ENCODE measurements around the gene MELK. TPM values are rescaled to one million over a fixed set of nuclear protein-coding genes. Genes with fewer than 3 reads are reported as not detected.

MELK gene
- total RNA-seq, 1 experiment from 2014 or later, result 63.2 TPM

DNA sequence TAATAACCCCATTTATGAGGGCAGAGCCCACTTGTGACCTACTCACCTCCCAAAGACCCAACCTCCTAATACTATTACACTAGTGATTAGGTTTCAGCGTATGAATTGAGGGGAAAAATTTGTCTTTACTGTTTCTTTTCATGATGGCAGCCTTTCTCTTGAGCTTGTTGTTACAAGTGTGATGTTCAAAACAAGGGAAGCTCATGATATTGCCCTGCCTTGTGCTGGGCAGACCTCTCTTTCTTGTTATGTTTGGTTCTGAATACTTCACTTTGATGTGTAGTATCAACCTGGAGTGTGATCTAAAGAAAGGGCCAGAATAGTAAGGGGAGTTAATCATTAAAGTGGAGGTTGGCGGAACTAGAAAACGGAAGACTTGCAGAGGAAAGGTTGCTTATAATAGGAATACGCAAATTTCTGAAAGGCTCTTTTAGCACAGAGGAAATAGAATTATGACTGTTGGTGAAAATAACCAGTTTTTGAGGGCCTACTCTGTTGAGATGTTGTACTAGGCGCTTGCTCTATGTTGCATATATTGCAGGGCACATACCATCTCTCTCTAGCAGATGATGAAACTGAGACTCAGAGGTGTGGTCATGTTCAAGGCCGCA is 68.2 kb downstream of the MELK start:
- Histone ChIP-seq H3K27ac (ENCODE audit: low read depth, low read length) (no peak overlapping the region), H3K4me1 (ENCODE audit: control insufficient read depth in 1 of 2, insufficient read depth in 2 of 2, low read length in 2 of 2) (no peaks in the 10 kb centered on the region), H3K27me3 (ENCODE audit: insufficient read depth, low read length) (no peaks in the 10 kb centered on the region), H3K9me3 (ENCODE audit: control insufficient read depth in 1 of 2, insufficient read depth in 1 of 2, low read depth in 1 of 2, low read length in 2 of 2) (no peaks in the 10 kb centered on the region), H4K20me1 (ENCODE audit: insufficient read depth) (no peaks in the 10 kb centered on the region), H3K79me2 (ENCODE audit: insufficient read depth, low read length) (peaks cover 57% of the 10 kb centered on the region), H3K4me3 (replicated peaks in 1 of 2; ENCODE audit: low read depth in 1 of 2, low read length in 2 of 2) (no peak overlapping the region), H3K36me3 (ENCODE audit: control insufficient read depth in 1 of 2, insufficient read depth in 2 of 2, low read length in 2 of 2) (peaks cover 8 to 20% of the 10 kb centered on the region in 2 experiments; a peak in 3 of 4 replicates), H3K4me2 (ENCODE audit: low read length) (no peak overlapping the region), H3K9me2 (ENCODE audit: insufficient read depth) (no peaks in the 10 kb centered on the region), H2AFZ (ENCODE audit: low read depth, low read length, poor library complexity, severe bottlenecking) (no peak overlapping the region), H3K9ac (ENCODE audit: low read length) (no peak overlapping the region)
- ChIA-PET CTCF (no interaction called here), POLR2A (no interaction called here), RAD21 (ENCODE audit: low non-redundant PET in 1 of 2, low total read pairs in 2 of 2, uncharacterized antibody in 2 of 2, unreplicated experiment in 2 of 2) (no interaction called here)
- intact Hi-C loops (cut with micrococcal nuclease), result no loop called here
- TF ChIP-seq EZH2 (IDR thresholded peaks at IDR 0.05) (no peak), ELF1 (IDR thresholded peaks at IDR 0.05; ENCODE audit: borderline replicate concordance, low read depth) (no peak), JUND (IDR thresholded peaks at IDR 0.05) (no peak)
- TF ChIP-seq, protein P1, sequence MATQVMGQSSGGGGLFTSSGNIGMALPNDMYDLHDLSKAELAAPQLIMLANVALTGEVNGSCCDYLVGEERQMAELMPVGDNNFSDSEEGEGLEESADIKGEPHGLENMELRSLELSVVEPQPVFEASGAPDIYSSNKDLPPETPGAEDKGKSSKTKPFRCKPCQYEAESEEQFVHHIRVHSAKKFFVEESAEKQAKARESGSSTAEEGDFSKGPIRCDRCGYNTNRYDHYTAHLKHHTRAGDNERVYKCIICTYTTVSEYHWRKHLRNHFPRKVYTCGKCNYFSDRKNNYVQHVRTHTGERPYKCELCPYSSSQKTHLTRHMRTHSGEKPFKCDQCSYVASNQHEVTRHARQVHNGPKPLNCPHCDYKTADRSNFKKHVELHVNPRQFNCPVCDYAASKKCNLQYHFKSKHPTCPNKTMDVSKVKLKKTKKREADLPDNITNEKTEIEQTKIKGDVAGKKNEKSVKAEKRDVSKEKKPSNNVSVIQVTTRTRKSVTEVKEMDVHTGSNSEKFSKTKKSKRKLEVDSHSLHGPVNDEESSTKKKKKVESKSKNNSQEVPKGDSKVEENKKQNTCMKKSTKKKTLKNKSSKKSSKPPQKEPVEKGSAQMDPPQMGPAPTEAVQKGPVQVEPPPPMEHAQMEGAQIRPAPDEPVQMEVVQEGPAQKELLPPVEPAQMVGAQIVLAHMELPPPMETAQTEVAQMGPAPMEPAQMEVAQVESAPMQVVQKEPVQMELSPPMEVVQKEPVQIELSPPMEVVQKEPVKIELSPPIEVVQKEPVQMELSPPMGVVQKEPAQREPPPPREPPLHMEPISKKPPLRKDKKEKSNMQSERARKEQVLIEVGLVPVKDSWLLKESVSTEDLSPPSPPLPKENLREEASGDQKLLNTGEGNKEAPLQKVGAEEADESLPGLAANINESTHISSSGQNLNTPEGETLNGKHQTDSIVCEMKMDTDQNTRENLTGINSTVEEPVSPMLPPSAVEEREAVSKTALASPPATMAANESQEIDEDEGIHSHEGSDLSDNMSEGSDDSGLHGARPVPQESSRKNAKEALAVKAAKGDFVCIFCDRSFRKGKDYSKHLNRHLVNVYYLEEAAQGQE (IDR thresholded peaks at IDR 0.05; ENCODE audit: low read depth), result no peak
- ATAC-seq (no peak), DNase-seq (ENCODE audit: low read depth, low spot score) (no peak)
- no TSS peak for BruUV-seq (replicated peaks)

DNA sequence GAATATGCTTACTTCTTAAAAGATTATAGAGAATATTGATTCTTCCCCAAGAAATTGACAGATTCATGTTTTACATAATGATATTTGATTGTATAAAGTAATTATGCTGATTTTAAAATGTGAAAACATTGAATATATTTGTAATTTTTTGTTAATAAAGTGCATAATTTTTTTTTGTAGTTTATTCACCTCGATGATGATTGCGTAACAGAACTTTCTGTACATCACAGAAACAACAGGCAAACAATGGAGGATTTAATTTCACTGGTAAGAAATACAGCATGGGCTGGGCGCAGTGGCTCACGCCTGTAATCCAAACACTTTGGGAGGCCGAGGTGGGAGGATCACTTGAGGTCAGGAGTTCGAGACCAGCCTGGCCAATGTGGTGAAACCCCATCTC is 70.1 kb downstream of the MELK start:
- no peak overlapping the region for H2AFZ ChIP-seq (ENCODE audit: low read depth, low read length, poor library complexity, severe bottlenecking)
- peaks cover 8 to 34% of the 10 kb centered on the region in 2 experiments; a peak in 3 of 4 replicates for H3K36me3 ChIP-seq (ENCODE audit: control insufficient read depth in 1 of 2, insufficient read depth in 2 of 2, low read length in 2 of 2)
- H3K27me3 ChIP-seq (ENCODE audit: insufficient read depth, low read length), result no peaks in the 10 kb centered on the region
- no peaks in the 10 kb centered on the region for H3K4me1 ChIP-seq (ENCODE audit: control insufficient read depth in 1 of 2, insufficient read depth in 2 of 2, low read length in 2 of 2)
- ATAC-seq, result no peak
- H3K4me3 ChIP-seq (replicated peaks in 1 of 2; ENCODE audit: low read depth in 1 of 2, low read length in 2 of 2), result no peak overlapping the region
- CTCF ChIA-PET, result no interaction called here
- intact Hi-C loops (cut with micrococcal nuclease), result no loop called here
- H4K20me1 ChIP-seq (ENCODE audit: insufficient read depth), result no peaks in the 10 kb centered on the region
- no peak overlapping the region for H3K4me2 ChIP-seq (ENCODE audit: low read length)
- no peaks in the 10 kb centered on the region for H3K9me2 ChIP-seq (ENCODE audit: insufficient read depth)
- no peak overlapping the region for H3K9ac ChIP-seq (ENCODE audit: low read length)
- DNase-seq (ENCODE audit: low read depth, low spot score), result no peak
- no peak for TF ChIP-seq RAD21 (IDR thresholded peaks at IDR 0.05; ENCODE audit: low read depth)
- no peak for TF ChIP-seq POLR2AphosphoS5 (IDR thresholded peaks at IDR 0.05; ENCODE audit: low read depth, low read length)
- TF ChIP-seq, protein P2, sequence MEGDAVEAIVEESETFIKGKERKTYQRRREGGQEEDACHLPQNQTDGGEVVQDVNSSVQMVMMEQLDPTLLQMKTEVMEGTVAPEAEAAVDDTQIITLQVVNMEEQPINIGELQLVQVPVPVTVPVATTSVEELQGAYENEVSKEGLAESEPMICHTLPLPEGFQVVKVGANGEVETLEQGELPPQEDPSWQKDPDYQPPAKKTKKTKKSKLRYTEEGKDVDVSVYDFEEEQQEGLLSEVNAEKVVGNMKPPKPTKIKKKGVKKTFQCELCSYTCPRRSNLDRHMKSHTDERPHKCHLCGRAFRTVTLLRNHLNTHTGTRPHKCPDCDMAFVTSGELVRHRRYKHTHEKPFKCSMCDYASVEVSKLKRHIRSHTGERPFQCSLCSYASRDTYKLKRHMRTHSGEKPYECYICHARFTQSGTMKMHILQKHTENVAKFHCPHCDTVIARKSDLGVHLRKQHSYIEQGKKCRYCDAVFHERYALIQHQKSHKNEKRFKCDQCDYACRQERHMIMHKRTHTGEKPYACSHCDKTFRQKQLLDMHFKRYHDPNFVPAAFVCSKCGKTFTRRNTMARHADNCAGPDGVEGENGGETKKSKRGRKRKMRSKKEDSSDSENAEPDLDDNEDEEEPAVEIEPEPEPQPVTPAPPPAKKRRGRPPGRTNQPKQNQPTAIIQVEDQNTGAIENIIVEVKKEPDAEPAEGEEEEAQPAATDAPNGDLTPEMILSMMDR (IDR thresholded peaks at IDR 0.05 in 2 of 3, conservative IDR thresholded peaks at IDR 0.05 in 1 of 3; ENCODE audit: borderline replicate concordance in 1 of 3, insufficient read depth in 1 of 3, low read depth in 2 of 3, low read length in 2 of 3), result no peak
- TF ChIP-seq POLR2A (IDR thresholded peaks at IDR 0.05; ENCODE audit: borderline replicate concordance, extremely low read depth, insufficient read depth, insufficient read length), result no peak
- RAD21 ChIA-PET (ENCODE audit: low non-redundant PET in 1 of 2, low total read pairs in 2 of 2, uncharacterized antibody in 2 of 2, unreplicated experiment in 2 of 2), result no interaction called here
- no peaks in the 10 kb centered on the region for H3K9me3 ChIP-seq (ENCODE audit: control insufficient read depth in 1 of 2, insufficient read depth in 1 of 2, low read depth in 1 of 2, low read length in 2 of 2)
- H3K79me2 ChIP-seq (ENCODE audit: insufficient read depth, low read length), result peaks cover 57% of the 10 kb centered on the region
- POLR2A ChIA-PET, result no interaction called here
- no TSS peak for BruUV-seq (replicated peaks)
- no peak overlapping the region for H3K27ac ChIP-seq (ENCODE audit: low read depth, low read length)
